Measurements from ENCODE around the gene FAM53B.

The FAM53B gene

DNA sequence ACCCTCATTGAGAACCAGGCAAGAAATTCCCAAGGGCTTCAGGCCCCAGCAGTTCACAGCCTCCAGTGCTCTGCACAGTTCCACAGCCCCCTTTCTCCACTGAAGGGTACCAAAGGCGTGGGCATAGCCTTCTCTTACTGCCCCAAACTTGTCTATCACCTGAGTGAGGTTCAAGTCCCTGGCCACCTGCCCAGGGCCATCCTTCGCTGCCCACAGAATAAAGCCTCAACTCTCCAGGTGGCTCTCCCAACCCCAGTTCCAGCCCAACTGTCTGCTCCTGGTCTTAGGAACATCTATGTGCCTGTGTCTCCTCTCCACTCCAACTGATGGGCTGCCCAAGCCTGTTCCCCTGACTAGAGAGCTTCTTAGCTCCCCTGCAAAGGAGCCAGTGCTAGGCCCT is 79.1 kb downstream of the FAM53B start:
- no peak for DNase-seq (ENCODE audit: low read depth in 1 of 2, low spot score in 1 of 2)

DNA sequence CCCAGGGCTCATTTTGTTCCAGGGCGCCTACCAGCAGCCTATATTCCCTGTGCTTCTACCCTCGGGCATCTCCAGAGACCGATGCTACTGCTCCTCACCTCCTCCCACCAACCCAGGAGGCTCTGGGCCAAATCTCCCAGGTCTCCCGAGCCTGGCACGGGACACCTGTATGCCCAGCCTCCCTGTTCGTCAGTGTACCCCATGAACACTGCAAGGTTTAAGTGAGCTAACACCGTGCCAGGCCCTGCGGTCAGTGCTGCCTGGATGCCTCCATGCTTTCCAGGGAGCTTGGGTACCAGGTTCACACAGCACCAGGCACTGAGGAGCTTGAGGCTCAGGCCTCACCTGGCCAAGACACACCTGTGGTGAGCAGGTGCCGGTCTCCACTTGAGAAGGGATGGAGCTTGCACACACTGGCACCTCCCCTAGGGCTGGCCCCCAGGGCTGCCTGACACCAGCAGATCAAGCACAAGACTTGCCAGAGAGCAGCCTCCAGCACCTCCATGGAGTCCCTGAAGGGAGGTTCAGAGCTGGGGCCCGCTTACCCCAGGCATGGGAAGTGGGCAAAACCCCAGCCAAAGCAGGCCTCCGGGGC is 80.3 kb downstream of the FAM53B start:
- DNase-seq (ENCODE audit: low read depth in 1 of 2, low spot score in 1 of 2): no peak

- no peak for DNase-seq (ENCODE audit: low read depth in 1 of 2, low spot score in 1 of 2)
These were observed 81.0 kb downstream of the FAM53B start for GRCh38 chr10:124663228-124663627.

DNA sequence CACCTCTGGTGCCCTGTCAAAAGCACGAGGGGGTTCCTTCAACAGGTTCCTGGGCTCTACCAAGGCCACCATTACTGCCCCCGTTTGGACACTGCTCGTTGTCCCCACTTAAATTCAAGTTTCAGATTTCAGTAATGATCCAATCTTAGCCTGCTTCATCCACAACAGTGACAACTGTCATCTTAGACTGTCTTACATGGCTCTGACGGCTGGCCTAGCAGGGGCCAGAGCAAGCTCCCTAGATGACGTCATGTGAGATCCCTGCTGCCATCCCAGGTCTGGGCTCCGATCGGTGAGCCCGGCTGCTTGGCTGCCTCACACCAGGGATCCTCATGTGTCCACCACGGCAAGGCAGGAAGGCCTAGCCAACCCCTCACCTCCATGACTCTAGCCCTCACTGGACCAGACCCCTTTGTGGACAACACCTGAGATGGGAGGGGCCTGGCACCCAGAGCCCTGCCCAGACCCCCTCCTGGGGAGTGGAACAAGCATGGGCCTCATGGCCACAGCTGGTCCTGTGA is 82.5 kb downstream of the FAM53B start:
- no peak for DNase-seq (ENCODE audit: low read depth in 1 of 2, low spot score in 1 of 2)

DNA sequence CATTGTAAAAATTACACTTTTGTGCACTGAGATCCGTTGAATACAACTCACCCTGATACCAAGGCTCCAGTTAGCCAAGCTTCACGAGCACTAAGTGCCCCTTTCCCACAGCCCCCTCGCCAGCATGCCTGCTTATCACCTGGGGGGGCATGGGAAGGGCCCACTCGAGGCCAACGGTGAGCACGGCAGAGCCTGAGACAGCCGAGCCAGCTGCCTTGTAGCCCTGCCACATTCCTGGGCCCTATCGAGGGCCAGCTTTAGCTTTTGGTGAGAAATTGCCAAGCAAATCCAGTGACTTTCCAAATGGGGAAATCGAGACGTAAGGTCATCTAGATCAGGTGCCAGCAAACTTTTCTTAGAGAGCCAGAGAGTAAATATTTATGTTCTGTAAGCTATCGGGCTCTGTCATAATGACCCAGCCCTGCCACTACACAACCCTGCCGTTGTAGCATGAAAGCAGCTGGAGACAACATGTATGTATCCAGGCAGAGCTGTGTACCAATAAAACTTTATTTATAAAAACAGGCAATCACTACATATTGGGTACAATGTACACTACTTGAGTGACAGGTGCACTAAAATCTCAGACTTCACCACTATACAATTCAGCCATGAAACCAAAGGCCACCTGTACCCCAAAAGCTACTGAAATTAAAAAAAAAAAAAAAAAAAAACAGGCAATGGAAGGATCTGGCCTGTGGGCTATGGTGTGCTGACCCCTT is 83.6 kb downstream of the FAM53B start:
- no peak for DNase-seq (ENCODE audit: low read depth in 1 of 2, low spot score in 1 of 2)

GRCh38 chr10:124659380-124659779 is 84.8 kb downstream of the FAM53B start:
- DNase-seq (ENCODE audit: low read depth in 1 of 2, low spot score in 1 of 2): no peak

GRCh38 chr10:124658591-124659242 is 85.5 kb downstream of the FAM53B start:
- no peak for DNase-seq (ENCODE audit: low read depth in 1 of 2, low spot score in 1 of 2)

DNA sequence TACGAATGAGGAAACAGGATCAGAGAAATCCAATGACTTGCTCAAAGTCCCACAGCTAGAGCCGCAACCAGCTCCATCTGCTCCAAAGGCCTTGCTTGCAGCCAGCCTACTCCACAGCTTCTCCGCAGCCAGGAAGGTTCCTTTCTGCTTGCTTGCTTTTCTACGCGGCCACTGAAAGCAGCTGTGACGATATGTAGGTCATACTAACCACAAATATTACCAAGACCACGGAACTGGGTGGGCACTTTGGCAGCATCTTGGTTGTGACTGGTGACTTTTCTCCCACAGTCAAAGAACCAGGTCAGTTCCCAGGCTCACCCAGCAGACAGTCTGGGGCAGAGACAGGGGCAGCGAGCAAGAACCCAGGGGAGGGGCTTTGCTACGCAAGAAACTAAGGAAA is 86.4 kb downstream of the FAM53B start:
- no peak for DNase-seq (ENCODE audit: low read depth in 1 of 2, low spot score in 1 of 2)

DNA sequence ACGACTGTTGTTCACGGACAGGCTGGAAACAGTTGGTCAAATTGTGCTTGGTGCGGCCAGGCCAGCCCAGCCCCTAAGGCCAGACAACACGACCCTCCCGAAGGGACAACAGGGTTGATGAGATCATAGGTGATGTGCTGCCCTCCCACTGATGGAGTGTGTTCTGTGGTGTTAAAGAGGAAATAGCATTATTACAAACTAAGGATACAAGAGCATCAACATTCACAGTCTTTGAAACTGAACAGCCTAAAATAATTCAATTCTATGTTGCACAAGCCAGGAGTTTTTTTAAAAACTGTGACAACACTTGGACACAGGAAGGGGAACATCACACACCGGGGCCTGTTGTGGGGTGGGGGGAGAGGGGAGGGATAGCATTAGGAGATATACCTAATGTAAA is 87.6 kb downstream of the FAM53B start:
- no peak for DNase-seq (ENCODE audit: low read depth in 1 of 2, low spot score in 1 of 2)

DNA sequence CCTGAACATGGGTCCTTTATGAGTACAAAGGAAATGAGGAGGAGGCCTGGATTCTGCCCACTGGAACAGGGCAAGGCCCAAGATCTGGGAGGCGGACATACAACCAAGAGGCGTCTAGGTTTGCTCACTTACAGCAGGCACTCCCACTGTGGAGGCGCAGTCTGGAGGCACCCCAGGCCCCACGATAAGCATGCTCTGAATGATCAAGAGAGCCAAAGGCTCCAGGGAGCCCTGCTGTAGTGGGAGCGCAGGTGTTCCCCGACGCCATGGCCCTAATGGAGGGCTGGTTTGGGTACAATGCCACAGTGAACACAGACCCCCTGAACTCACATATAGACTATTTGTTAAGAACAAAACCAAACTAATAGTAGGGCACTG is 88.1 kb downstream of the FAM53B start:
- no peak for DNase-seq (ENCODE audit: low read depth in 1 of 2, low spot score in 1 of 2)

DNA sequence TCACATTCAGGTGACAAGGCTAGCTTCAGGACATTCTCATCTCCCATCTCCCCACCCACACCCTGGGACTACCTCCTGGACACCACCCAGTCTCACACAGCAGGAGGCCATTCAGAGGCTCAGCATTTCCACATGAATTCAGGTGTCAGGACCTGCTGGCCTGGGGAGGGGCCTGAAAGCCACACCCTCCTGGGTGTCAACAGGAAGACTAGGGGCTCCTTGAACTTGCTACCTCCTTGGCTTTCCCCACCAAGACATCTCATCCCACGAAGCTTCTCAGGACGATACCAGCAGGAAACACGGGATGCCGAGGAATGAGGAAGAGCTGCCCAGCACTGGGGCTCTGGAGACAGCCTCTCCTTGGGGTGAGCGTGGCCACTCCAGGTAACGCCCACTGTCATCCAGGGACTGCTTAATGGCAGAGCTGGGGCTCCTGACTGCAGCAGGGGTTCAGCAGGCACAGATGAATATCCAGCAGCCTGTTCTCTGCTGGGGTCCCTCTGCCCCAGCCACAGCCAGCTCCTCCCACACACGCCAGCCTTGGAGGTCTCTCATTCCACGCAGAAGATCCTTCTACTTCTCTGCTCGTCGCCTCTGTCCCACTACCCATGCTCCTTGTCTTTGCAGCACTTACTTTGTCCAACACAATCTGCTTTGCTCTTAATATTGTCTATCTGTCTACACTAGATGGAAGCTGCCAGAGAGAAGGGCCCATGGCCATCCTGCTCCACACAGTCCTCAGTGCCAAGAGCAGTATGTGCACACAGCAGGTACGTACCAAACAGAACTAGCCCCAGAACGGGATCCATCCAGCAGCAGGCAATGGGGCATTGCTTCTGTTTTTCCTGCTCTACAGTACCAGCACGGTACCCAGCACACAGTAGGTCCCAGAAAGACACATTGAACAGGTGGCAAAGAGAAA is 88.7 kb downstream of the FAM53B start:
- DNase-seq (ENCODE audit: low read depth in 1 of 2, low spot score in 1 of 2): no peak

DNA sequence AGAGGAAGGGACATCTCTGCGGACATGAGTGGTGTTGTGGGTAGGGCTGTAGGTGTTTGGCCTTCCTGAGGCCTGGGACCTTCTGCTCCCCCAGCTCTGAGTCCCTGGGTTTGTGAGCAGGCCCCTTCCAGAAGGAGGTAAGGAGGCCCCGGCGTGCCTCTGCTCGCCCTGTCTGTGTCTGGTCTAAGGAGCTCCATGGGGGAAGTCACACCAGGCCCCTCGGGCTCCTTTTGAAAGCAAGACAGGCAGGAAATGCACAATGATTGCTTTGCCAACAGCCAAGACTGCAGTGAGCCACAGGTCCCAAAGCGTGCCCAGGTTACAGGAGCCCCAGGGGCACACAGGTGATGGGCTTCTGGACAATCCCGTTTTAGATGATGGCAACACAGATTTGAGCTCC is 89.5 kb downstream of the FAM53B start:
- no peak for DNase-seq (ENCODE audit: low read depth in 1 of 2, low spot score in 1 of 2)

DNA sequence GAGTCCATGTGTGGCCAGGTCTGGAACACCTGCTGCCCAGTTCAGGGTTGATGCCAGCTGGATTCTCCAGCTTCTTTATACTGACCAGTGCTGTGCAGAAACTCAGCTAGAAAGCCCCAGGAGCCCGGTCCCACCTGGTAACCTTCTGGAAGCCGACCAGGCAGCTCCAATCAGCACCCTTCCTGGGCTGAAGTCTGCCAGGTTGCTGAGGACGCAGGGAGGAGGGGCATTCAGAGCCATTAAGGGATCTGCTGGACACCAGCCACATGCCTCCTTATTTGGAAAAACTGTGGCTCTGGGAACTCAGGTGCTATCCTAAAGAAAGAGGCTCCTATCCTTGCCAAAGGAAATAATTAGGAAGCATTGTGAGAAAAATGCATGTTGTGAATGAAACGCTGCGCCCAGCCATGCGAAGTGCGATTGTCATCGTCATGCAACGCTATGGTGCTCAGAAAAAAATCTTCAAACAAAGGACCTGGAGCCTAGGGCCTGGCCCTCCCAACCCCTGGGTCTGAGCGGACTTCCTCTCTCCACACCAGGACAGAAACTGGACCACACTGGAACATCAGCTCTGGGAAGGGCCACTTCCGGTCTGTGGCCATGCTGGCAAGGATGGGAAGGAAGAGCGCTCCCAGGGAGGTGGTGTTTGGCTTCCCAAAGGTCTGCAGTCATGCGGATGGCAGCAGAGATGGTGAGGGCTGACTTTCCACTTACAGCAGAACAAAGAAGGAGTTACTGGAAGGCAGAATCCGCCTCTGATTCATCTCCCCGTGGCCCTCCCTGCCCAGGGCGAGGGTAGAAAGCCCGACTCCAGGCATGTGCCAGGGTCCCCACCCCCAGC is 90.1 kb downstream of the FAM53B start:
- DNase-seq (ENCODE audit: low read depth in 1 of 2, low spot score in 1 of 2): no peak

GRCh38 chr10:124653311-124653710 is 90.9 kb downstream of the FAM53B start:
- DNase-seq (ENCODE audit: low read depth in 1 of 2, low spot score in 1 of 2): no peak

DNA sequence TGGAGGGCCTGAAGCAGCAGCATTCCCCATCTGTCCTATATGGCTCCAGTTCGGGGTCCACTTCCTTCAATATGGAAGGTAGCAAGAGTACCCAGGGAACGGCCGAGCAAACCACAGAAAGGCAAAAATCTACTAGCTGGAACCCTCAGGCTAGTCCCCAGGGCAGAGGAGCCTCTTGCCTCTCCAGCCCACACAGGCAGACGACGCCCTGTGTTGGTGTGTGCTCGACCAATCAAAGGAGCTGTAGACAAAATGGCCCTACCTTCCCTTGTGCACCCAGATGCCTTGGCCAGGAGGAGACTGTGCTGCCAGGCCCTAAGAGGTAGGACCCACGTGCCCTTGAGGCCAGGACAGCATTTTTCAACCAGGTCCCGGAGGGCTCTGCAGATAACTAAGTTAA is 91.5 kb downstream of the FAM53B start:
- no peak for DNase-seq (ENCODE audit: low read depth in 1 of 2, low spot score in 1 of 2)

DNA sequence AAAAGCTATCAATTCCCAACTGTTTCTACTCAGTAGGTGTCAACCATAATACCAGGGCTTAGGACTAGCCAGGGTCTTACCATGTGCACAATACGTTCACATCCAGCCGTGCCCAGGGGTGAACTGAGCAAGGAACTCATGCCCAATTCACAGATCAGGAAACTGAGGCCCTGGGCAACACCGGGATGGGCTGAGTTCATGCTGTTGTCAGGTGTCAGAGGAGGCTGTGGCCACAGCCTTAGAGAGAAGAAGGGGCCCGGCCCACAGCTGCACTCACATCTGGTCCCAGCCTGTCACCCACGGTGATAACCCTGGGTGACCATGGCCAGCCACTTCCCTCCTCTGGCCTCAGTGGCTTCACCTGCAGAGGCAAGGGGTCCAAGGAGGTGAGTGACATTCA is 92.0 kb downstream of the FAM53B start:
- DNase-seq (ENCODE audit: low read depth in 1 of 2, low spot score in 1 of 2): no peak

DNA sequence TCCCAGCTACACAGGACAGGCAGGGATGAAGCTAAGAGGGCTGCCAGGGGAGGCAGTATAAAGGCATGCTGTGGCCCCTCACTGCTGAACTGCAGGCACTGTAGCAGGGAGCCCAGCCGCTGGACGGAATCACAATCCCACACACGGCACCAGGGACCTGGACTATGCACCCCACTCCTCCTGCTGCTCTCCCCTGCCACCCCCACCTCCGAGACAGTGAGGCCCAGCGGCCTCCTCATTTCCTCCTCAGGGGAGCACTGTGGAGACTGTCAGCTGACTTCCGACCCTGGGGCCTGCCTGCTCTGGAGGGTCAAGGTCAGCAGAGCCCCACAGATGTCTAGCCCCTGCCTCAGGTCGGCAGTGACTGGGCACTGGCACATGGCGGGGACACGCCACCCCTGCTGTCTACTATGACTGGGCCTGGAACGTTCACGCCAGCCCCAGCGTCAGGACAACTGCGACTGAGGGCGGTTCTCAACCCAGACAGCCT is 92.7 kb downstream of the FAM53B start:
- DNase-seq (ENCODE audit: low read depth in 1 of 2, low spot score in 1 of 2): no peak

DNA sequence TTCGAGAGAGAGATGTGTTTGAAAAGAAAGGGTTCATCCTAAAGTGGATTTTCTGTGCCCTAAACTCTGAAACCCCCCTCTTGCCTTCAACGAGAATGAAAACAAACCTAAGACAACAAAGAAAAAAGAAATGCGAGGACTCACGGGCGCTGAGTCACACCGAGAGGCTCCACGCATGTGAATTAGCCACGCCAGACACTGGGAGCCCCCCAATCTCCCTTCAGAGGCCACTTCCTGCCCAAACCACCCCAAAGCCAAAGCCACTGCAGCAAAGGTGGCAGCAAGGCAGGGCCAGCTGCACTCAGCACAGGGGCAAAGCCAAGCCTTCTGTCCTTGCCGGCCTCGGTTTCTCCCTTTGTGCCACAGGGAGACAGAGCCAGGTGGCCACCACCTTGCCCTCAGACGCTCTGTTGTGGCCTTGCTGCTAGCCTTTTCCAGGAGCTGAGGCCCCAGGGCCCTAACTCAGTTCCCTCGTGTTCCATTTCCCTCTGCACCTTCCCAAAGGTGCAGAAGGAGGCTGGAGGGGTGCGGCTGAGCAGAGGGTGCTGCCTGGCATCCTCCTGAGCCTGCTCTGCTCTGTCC is 93.3 kb downstream of the FAM53B start:
- DNase-seq (ENCODE audit: low read depth in 1 of 2, low spot score in 1 of 2): peak in 1 of 2 donors; percentile 34

DNA sequence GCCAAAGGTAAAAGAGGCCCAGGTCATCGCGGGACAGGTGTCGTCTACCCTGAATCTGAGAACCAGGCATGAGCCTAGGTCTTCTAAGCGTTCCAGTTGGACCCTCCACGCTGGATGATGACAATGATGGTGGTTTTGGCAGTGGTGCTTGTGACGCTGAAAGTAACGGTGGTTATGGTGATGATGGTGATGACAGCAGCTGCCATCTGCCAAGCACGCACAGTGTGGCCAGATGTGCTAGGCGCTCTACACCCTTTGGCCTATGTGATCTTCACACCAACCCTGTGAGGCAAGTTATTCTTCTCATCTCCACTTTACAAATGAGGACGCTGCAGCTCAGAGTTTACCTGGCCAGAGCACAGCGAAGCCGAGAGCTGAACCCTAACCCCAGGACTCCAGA is 93.9 kb downstream of the FAM53B start:
- no peak for DNase-seq (ENCODE audit: low read depth in 1 of 2, low spot score in 1 of 2)

GRCh38 chr10:124649214-124649613 is 95.0 kb downstream of the FAM53B start:
- DNase-seq (ENCODE audit: low read depth in 1 of 2, low spot score in 1 of 2): no peak

Data from stimulated activated CD4-positive, alpha-beta T cell treated with anti-CD3 and anti-CD28 coated beads, Interleukin-15, amount 100 ng/mL, for 1 hour (primary cell).